ENCODE measurements around the gene CFAP61.

DNA sequence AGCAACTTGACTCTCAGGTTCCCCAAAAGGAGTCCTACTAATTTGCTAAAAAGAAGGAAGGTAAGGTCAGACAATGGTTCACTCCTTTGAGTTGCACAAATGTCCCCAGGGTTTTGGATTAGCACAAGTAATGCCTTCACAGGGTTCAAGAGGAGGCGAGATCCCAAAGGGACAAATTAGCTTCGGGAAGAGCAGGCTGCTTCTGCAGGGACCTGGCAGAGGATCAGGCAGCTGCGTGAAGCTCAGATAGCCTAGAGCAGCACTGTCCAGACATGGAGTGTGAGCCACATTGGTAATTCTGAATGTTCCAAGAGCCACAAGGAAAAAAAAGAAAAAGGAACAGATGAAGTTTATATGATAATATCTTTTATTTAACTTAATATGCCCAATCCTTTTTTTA lies 115.4 kb downstream of the CFAP61 start:
- TF ChIP-seq, protein P1, sequence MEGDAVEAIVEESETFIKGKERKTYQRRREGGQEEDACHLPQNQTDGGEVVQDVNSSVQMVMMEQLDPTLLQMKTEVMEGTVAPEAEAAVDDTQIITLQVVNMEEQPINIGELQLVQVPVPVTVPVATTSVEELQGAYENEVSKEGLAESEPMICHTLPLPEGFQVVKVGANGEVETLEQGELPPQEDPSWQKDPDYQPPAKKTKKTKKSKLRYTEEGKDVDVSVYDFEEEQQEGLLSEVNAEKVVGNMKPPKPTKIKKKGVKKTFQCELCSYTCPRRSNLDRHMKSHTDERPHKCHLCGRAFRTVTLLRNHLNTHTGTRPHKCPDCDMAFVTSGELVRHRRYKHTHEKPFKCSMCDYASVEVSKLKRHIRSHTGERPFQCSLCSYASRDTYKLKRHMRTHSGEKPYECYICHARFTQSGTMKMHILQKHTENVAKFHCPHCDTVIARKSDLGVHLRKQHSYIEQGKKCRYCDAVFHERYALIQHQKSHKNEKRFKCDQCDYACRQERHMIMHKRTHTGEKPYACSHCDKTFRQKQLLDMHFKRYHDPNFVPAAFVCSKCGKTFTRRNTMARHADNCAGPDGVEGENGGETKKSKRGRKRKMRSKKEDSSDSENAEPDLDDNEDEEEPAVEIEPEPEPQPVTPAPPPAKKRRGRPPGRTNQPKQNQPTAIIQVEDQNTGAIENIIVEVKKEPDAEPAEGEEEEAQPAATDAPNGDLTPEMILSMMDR (conservative IDR thresholded peaks at IDR 0.05; ENCODE audit: low read depth, low read length) = no peak
- TF ChIP-seq EZH2 (IDR thresholded peaks at IDR 0.05; ENCODE audit: low read length, unreplicated experiment) = no peak
